ENCODE data around the gene MX2. TPM values are rescaled to one million over a fixed set of nuclear protein-coding genes. Genes with fewer than 3 reads are reported as not detected.

Gene MX2
- total RNA-seq, 4 donors from 2014 or later: 6.7 to 17.5 (median 9.5) TPM

DNA sequence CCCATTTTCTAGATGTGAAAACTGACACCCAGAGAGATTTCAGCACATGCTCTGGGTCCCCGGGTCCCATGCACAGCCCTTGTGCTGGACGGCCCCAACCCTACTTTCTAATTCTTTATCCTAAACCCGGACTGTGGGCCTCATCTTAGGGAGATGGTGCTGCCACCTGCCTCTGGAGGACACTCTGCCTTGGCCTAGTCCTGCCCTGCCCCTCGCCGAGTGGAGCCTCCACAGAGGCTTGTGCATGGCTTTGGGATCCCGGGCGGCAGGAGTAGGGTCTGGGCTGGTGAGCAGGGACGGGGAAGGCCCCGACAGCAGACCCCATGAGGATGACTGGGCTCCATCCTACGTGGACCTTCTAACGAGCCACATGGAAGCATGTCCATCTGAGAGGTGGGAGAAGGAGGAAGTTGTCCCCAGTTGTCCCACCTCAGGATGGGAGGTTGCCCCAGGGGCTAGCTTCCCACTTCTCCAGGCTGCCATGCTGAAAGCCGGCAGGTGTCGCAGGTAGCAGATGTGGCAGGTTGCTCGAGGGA is 12.4 kb downstream of the MX2 start:
- Histone ChIP-seq H3K27me3 (no peaks in the 10 kb centered on the region), H3K4me1 (peaks cover 0 to 19% (median 10%) of the 10 kb centered on the region in 4 donors), H3K9me3 (no peaks in the 10 kb centered on the region), H3K27ac (no peak overlapping the region), H3K4me3 (no peak overlapping the region), H3K36me3 (peaks cover 0 to 24% (median 0%) of the 10 kb centered on the region in 3 donors)
- DNase-seq (ENCODE audit: low spot score in 2 of 2): no peak
- 94 to 96% methylated on average over 14 of the region's 14 CpGs for WGBS, 2 donors
- TF ChIP-seq, protein P1, sequence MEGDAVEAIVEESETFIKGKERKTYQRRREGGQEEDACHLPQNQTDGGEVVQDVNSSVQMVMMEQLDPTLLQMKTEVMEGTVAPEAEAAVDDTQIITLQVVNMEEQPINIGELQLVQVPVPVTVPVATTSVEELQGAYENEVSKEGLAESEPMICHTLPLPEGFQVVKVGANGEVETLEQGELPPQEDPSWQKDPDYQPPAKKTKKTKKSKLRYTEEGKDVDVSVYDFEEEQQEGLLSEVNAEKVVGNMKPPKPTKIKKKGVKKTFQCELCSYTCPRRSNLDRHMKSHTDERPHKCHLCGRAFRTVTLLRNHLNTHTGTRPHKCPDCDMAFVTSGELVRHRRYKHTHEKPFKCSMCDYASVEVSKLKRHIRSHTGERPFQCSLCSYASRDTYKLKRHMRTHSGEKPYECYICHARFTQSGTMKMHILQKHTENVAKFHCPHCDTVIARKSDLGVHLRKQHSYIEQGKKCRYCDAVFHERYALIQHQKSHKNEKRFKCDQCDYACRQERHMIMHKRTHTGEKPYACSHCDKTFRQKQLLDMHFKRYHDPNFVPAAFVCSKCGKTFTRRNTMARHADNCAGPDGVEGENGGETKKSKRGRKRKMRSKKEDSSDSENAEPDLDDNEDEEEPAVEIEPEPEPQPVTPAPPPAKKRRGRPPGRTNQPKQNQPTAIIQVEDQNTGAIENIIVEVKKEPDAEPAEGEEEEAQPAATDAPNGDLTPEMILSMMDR (IDR thresholded peaks at IDR 0.05): no peak
- TF ChIP-seq POLR2A (IDR thresholded peaks at IDR 0.05) (no peak), EP300 (IDR thresholded peaks at IDR 0.05) (no peak)

DNA sequence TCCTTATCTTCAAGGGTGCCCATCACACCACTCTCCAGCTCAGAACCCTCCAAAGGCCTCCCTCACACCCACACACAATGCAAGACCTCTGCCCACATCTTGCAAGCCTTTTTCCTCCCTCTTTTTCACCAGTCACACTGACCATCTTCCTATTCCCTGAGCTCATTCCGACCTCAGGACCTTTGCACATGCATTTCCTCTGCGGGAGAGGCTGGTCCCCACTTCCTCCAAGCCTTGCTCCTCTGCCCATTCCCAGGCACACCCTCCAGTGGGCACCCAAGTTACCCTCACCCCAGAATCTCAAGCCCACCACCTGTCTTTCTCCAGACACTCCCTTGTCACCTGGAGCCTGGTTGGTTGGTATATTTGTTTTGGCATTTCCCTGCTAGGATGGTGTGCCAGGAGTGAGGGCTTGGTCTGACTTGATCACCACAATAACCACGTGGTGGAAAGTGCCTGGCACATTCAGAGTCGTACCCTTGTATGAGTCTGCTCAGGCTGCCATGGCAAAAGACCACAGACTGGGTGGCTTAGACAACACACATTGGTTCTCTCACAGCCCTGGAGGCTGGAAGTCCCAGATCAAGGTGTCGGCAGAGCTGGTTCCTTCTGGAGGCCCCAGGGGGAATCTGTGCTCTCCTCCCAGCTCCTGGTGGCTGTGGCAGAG is 13.2 kb downstream of the MX2 start:
- Histone ChIP-seq H3K4me3 (no peak overlapping the region), H3K27ac (no peak overlapping the region), H3K9me3 (no peaks in the 10 kb centered on the region), H3K36me3 (peaks cover 0 to 32% (median 0%) of the 10 kb centered on the region in 3 donors), H3K27me3 (no peaks in the 10 kb centered on the region), H3K4me1 (peaks cover 0 to 14% (median 7%) of the 10 kb centered on the region in 4 donors)
- DNase-seq (ENCODE audit: low spot score in 2 of 2): no peak
- TF ChIP-seq EP300 (IDR thresholded peaks at IDR 0.05): no peak
- TF ChIP-seq, protein P1 (IDR thresholded peaks at IDR 0.05): no peak
- TF ChIP-seq POLR2A (IDR thresholded peaks at IDR 0.05): no peak
- WGBS, 2 donors: 86 to 87% methylated on average over 4 to 5 of the region's 5 CpGs

DNA sequence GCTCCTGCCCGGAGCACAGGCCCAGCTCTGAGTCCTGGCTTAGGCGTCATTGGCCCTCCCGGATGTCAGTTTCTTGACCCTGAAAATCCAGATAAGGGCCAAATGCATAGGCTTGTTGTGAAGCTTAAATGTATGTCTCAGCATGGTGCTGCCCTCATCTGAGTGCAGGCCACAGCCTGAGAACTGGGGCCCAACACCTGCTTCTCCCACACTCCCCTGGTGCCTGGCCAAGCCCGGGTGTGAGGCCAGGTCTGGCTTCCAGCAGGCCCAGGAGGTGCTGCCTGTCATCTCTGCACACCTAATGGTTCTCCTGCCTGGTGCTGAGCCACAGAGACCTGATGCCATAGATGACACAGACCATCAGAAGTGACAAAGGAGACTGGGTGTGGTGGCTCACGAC is 14.0 kb downstream of the MX2 start:
- H3K27ac ChIP-seq: no peak overlapping the region
- H3K4me1 ChIP-seq: peaks cover 0 to 7% (median 5%) of the 10 kb centered on the region in 4 donors
- WGBS, 2 donors: 76 to 85% methylated on average over 5 of the region's 5 CpGs
- H3K9me3 ChIP-seq: no peaks in the 10 kb centered on the region
- no peak overlapping the region for H3K4me3 ChIP-seq
- TF ChIP-seq, protein P1 (IDR thresholded peaks at IDR 0.05): no peak
- TF ChIP-seq POLR2A (IDR thresholded peaks at IDR 0.05): no peak
- no peak for TF ChIP-seq EP300 (IDR thresholded peaks at IDR 0.05)
- H3K27me3 ChIP-seq: no peaks in the 10 kb centered on the region
- no peak for DNase-seq (ENCODE audit: low spot score in 2 of 2)
- peaks cover 0 to 40% (median 0%) of the 10 kb centered on the region in 3 donors for H3K36me3 ChIP-seq

- Histone ChIP-seq H3K4me3 (no peak overlapping the region), H3K9me3 (no peaks in the 10 kb centered on the region), H3K27me3 (no peaks in the 10 kb centered on the region), H3K27ac (no peak overlapping the region), H3K4me1 (no peaks in the 10 kb centered on the region), H3K36me3 (peaks cover 0 to 59% (median 0%) of the 10 kb centered on the region in 3 donors)
- TF ChIP-seq EP300 (IDR thresholded peaks at IDR 0.05) (no peak), POLR2A (IDR thresholded peaks at IDR 0.05) (no peak)
- TF ChIP-seq, protein P1 (IDR thresholded peaks at IDR 0.05): no peak
- DNase-seq (ENCODE audit: low spot score in 2 of 2): no peak
- WGBS, 2 donors: 85 to 97% methylated on average over 9 to 16 of the region's 16 CpGs
These were observed 15.9 kb downstream of the MX2 start for GRCh38 chr21:41377715-41378114.

DNA sequence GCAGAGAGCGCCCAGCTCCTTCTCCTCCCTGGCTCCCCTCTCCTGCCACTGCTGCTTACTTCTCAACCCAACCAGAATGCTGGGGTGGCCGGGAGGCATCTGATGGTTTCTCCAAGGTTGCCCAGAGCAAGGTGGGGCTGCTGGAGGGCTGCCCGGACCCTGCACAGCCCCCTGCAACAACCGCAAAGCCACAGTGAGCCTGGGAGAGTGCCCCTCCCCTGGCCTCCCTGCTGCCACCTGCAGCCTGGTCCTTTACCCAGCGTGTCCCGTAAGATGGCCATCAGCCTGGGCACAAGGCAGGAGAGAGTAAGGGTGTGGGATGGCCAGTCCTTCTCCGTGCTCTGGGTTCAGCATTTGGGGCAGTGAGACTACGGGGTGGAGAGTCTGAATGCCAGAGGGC is 17.0 kb downstream of the MX2 start:
- no peaks in the 10 kb centered on the region for H3K4me1 ChIP-seq
- WGBS, 2 donors: 74 to 79% methylated on average over 6 to 7 of the region's 8 CpGs
- H3K27ac ChIP-seq: no peak overlapping the region
- H3K4me3 ChIP-seq: no peak overlapping the region
- H3K36me3 ChIP-seq: peaks cover 0 to 67% (median 0%) of the 10 kb centered on the region in 3 donors
- H3K9me3 ChIP-seq: no peaks in the 10 kb centered on the region
- no peaks in the 10 kb centered on the region for H3K27me3 ChIP-seq
- DNase-seq (ENCODE audit: low spot score in 2 of 2): no peak
- TF ChIP-seq, protein P1 (IDR thresholded peaks at IDR 0.05): no peak
- TF ChIP-seq POLR2A (IDR thresholded peaks at IDR 0.05) (no peak), EP300 (IDR thresholded peaks at IDR 0.05) (no peak)

Measured in tibial nerve (tissue), 4 donors.